K562 (cell line): ENCODE data around the gene KLHDC7B. TPM values are rescaled to one million over a fixed set of nuclear protein-coding genes. Genes with fewer than 3 reads are reported as not detected.
A peak's percentile ranks its signal among the peaks of the same experiment; 100 is the strongest.

ENCODE experiments used
- ATAC-seq: fragments of 200-7000 bp; cut with Tn5 transposase; 3 replicates; pipeline ENCODE4 v1.9.1; 2020; ENCODE audit warnings: moderate library complexity
- BruUV-seq: library from RNA; stranded (reverse); fragments of 400-500 nt; replicated peaks from 2 replicates; lab custom pipeline; 2021; lab: Mats Ljungman, UMichigan
- CTCF ChIA-PET: fragments of 300-600 bp; formaldehyde crosslinking; extraction: SDS; loops from one replicate; lab custom pipeline; 2021; ENCODE audit warnings: low intra/inter-chr PET ratio; lab: Yijun Ruan, JAX
- POLR2A ChIA-PET: fragments of 300-600, 350-650 bp; sonication (Branson Sonifier 250); formaldehyde crosslinking; extraction: SDS; loops from one replicate; lab custom pipeline; 2021; ENCODE audit warnings: antibody characterized with exemption, inconsistent platforms; lab: Yijun Ruan, JAX
- DNase-seq, 4 experiments: peaks; one replicate each; pipeline versions ENCODE4 v3.0.0 to v3.0.0-alpha.2; 2011 to 2018; ENCODE audit warnings: low spot score in 3 of 4, mixed read lengths in 3 of 4; ENCODE audit errors: extremely low read depth in 1 of 4
- FAIRE-seq: peaks from 2 replicates; lab custom pipeline; 2011; peaks lifted over from hg19 to GRCh38; lab: Jason Lieb, UNC
- H2AFZ ChIP-seq: 2 replicates; pipeline ENCODE4 v1.6.0; 2011; ENCODE audit warnings: low read depth, low read length, control low read depth, inconsistent platforms
- H3K27ac ChIP-seq: fragments of 200-600 bp; 3 replicates; pipeline ENCODE4 v1.8.0; 2011; ENCODE audit warnings: low read depth, mild to moderate bottlenecking, control low read depth, inconsistent platforms, low read length, moderate library complexity, mixed read lengths; ENCODE audit errors: extremely low read depth
- H3K27me3 ChIP-seq, 2 experiments: fragments of 300-600 bp in 1 of 2; 2 replicates in 1 of 2; 3 replicates in 1 of 2; pipeline versions ENCODE4 v1.6.0 to v1.8.0; 2011; ENCODE audit warnings: inconsistent platforms in 2 of 2, low read length in 2 of 2, mild to moderate bottlenecking in 1 of 2, mixed read lengths in 1 of 2, moderate library complexity in 1 of 2; ENCODE audit not compliant: control insufficient read depth in 2 of 2, insufficient read depth in 2 of 2
- H3K36me3 ChIP-seq: fragments of 300-600 bp; 3 replicates; pipeline ENCODE4 v1.8.0; 2011; ENCODE audit warnings: mild to moderate bottlenecking, low read length, inconsistent platforms; ENCODE audit not compliant: control insufficient read depth, insufficient read depth
- H3K4me1 ChIP-seq, 2 experiments: fragments of 200-600 bp in 1 of 2; replicated peaks in 1 of 2; 2 replicates in 1 of 2; 3 replicates in 1 of 2; pipeline versions ENCODE4 v1.5.1 to v1.8.0; 2011; ENCODE audit warnings: inconsistent platforms in 2 of 2, low read length in 2 of 2, mild to moderate bottlenecking in 1 of 2, mixed read lengths in 1 of 2, moderate library complexity in 1 of 2; ENCODE audit not compliant: control insufficient read depth in 2 of 2, insufficient read depth in 2 of 2
- H3K4me2 ChIP-seq: 2 replicates; pipeline ENCODE4 v1.6.1; 2011; ENCODE audit warnings: low read length, control low read depth, inconsistent platforms, mixed read lengths; ENCODE audit not compliant: insufficient read depth
- H3K4me3 ChIP-seq: fragments of 200-600 bp; sonication (generic), shearing (Covaris generic); 2 replicates; pipeline ENCODE4 v1.5.1; 2016; ENCODE audit warnings: control low read depth, inconsistent platforms
- H3K79me2 ChIP-seq: fragments of 200-600 bp; 3 replicates; pipeline ENCODE4 v1.8.0; 2011; ENCODE audit warnings: low read length, inconsistent platforms; ENCODE audit not compliant: control insufficient read depth, insufficient read depth
- H3K9ac ChIP-seq, 2 experiments: 2 replicates each; pipeline versions ENCODE4 v1.6.0 to v1.6.1; 2011; ENCODE audit warnings: low read depth in 2 of 2, low read length in 2 of 2, control low read depth in 1 of 2, inconsistent platforms in 1 of 2, mild to moderate bottlenecking in 1 of 2, mixed read lengths in 1 of 2; ENCODE audit not compliant: insufficient read depth in 1 of 2
- H3K9me1 ChIP-seq: one replicate; pipeline ENCODE4 v1.6.0; 2011; ENCODE audit warnings: inconsistent platforms, mild to moderate bottlenecking, low read length, moderate library complexity; ENCODE audit not compliant: control insufficient read depth, insufficient read depth
- H3K9me3 ChIP-seq: replicated peaks from 2 replicates; pipeline ENCODE4 v1.5.1; 2011; ENCODE audit warnings: low read depth, low read length, inconsistent platforms; ENCODE audit not compliant: control insufficient read depth, insufficient read depth
- H4K20me1 ChIP-seq: replicated peaks from 2 replicates; pipeline ENCODE4 v1.6.1; 2011; ENCODE audit warnings: low read length, inconsistent platforms, mixed read lengths; ENCODE audit not compliant: control insufficient read depth, insufficient read depth
- BHLHE40 ChIP-seq: IDR thresholded peaks from 2 replicates; pipeline ENCODE4 v1.6.1; 2011; ENCODE audit warnings: low read length, improper control_type of control experiment
- ILF3 ChIP-seq: fragments of 450-650 bp; IDR thresholded peaks from 2 replicates; pipeline ENCODE4 v1.6.1; 2018; ENCODE audit warnings: antibody characterized with exemption, mild to moderate bottlenecking, moderate library complexity, borderline replicate concordance
- MAFK ChIP-seq: IDR thresholded peaks from 2 replicates; pipeline ENCODE4 v1.6.1; 2011; ENCODE audit warnings: low read length, improper control_type of control experiment
- MXI1 ChIP-seq: IDR thresholded peaks from 2 replicates; pipeline ENCODE4 v1.6.1; 2011; ENCODE audit warnings: low read depth, mild to moderate bottlenecking, improper control_type of control experiment, low read length
- NFRKB ChIP-seq: fragments of 450-650 bp; IDR thresholded peaks from 2 replicates; pipeline ENCODE4 v1.6.1; 2016; ENCODE audit warnings: low read depth
- NFYB ChIP-seq: IDR thresholded peaks from 2 replicates; pipeline ENCODE4 v1.6.1; 2011; ENCODE audit warnings: mild to moderate bottlenecking, moderate library complexity; ENCODE audit not compliant: insufficient read length; ENCODE audit errors: extremely low read depth
- RBFOX2 ChIP-seq: fragments of 200-400 bp; formaldehyde crosslinking; IDR thresholded peaks from 2 replicates; pipeline ENCODE4 v1.6.1; 2017; ENCODE audit warnings: low read depth, mild to moderate bottlenecking, low read length, moderate library complexity
- RFX1 ChIP-seq: fragments of 450-650 bp; IDR thresholded peaks from 2 replicates; pipeline ENCODE4 v1.6.1; 2016; ENCODE audit warnings: mild to moderate bottlenecking, moderate library complexity
- RUNX1 ChIP-seq: sonication (generic); IDR thresholded peaks from 2 replicates; pipeline ENCODE4 v1.6.1; 2016; ENCODE audit warnings: antibody characterized with exemption, low read depth
- SRSF7 ChIP-seq: fragments of 200-400 bp; formaldehyde crosslinking; optimal IDR thresholded peaks from 2 replicates; pipeline ENCODE3; 2017; ENCODE audit warnings: mild to moderate bottlenecking, low read depth, low read length
- TAF7 ChIP-seq: fragments of 450-650 bp; IDR thresholded peaks from 2 replicates; pipeline ENCODE4 v1.6.1; 2016; ENCODE audit warnings: missing genetic modification characterization, missing compliant biosample characterization
- TEAD2 ChIP-seq: fragments of 450-650 bp; IDR thresholded peaks from 2 replicates; pipeline ENCODE4 v1.6.1; 2016; ENCODE audit warnings: missing genetic modification characterization, control low read depth, missing compliant biosample characterization
- ZNF143 ChIP-seq: sonication (generic); formaldehyde crosslinking; IDR thresholded peaks from 2 replicates; pipeline ENCODE4 v1.9.0; 2022; ENCODE audit warnings: mild to moderate bottlenecking, missing genetic modification reagents
- ZNF175 ChIP-seq: fragments of 200-800 bp; sonication (Bioruptor generic); IDR thresholded peaks from 2 replicates; pipeline ENCODE4 v1.6.1; 2016; ENCODE audit warnings: low read depth, mild to moderate bottlenecking, missing genetic modification characterization, missing compliant biosample characterization
- WGBS: fragments of 100-300 bp; shearing (Covaris generic); methylation state at CpG from one replicate; pipeline ENCODE4 v1.1.6; 2016; ENCODE audit warnings: low coverage, mixed read lengths; ENCODE audit not compliant: insufficient coverage; ENCODE audit errors: missing lambda C conversion rate; 5-methylcytosine and 5-hydroxymethylcytosine counted together
- in situ Hi-C: fragments of 300-500 bp; cut with MboI; formaldehyde crosslinking; loops from 4 replicates; pipeline ENCODE4 v1.15.0; 2018; ENCODE audit warnings: inconsistent platforms, mixed read lengths
- intact Hi-C: fragments of 100-400 bp; cut with micrococcal nuclease; formaldehyde crosslinking; loops from 2 replicates; pipeline ENCODE4 v1.14.2; 2022
- polyA plus RNA-seq, 8 experiments: library from polyadenylated mRNA; depleted of rRNA in 4 of 8; stranded (reverse) in 5 of 8; unstranded in 3 of 8; fragments of >200 nt; fragmentation: Nextera tagmentation in 2 of 8; fragmentation: Illumina TruSeq in 1 of 8; extraction: Ambion mirVana in 2 of 8; extraction: Trizol in 1 of 8; gene quantifications; 2 replicates each; pipeline versions ENCODE4 v1.2.1 to v1.2.3, GENCODE V29; 2011 to 2014; ENCODE audit warnings: inconsistent platforms in 1 of 8, missing spikeins in 1 of 8
- total RNA-seq, 7 experiments: library from RNA; depleted of rRNA in 6 of 7; stranded (reverse); fragments of >200 nt in 6 of 7; fragmentation: Illumina TruSeq in 2 of 7; extraction: Trizol in 2 of 7; gene quantifications; 2 replicates each; pipeline versions ENCODE4 v1.2.1 to v1.2.3, GENCODE V29; 2011 to 2021; ENCODE audit warnings: low replicate concordance in 1 of 7
- TF ChIP-seq, protein P1 (sequence below): fragments of 450-650 bp; IDR thresholded peaks from 2 replicates; pipeline ENCODE4 v1.6.1; 2014; ENCODE audit warnings: low read depth, mild to moderate bottlenecking, moderate library complexity, borderline replicate concordance

The KLHDC7B gene
- total and polyA plus RNA-seq, 9 of the 15 experiments (the other 6 are each of a cell fraction or from before 2014, with no cell fraction given): 0.04 to 0.22 (median 0.05) TPM; not detected in 4

- TF ChIP-seq, protein P1, sequence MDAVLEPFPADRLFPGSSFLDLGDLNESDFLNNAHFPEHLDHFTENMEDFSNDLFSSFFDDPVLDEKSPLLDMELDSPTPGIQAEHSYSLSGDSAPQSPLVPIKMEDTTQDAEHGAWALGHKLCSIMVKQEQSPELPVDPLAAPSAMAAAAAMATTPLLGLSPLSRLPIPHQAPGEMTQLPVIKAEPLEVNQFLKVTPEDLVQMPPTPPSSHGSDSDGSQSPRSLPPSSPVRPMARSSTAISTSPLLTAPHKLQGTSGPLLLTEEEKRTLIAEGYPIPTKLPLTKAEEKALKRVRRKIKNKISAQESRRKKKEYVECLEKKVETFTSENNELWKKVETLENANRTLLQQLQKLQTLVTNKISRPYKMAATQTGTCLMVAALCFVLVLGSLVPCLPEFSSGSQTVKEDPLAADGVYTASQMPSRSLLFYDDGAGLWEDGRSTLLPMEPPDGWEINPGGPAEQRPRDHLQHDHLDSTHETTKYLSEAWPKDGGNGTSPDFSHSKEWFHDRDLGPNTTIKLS: peak; percentile 45; the same call in 1 of the 2 replicates
- TF ChIP-seq RFX1: no peak
- TF ChIP-seq RBFOX2: peak; percentile 70
- 0 out of 2 replicates have a peak, but pooled peaks have one; percentile 65 for TF ChIP-seq ZNF175 (CRISPR knock-in tag)
- no peak for TF ChIP-seq NFYB
Observed at GRCh38 chr22:50545522-50546325, at the start of gene KLHDC7B (continued).

- intact Hi-C loops (loop anchor here (5.0 kb wide), 1 partner anchor 255 kb away; no protein-coding TSS in a partner anchor), in situ Hi-C loops (no loop called here)
- ATAC-seq (no peak), FAIRE-seq (no peak), DNase-seq (no peak)
- no peaks in the 10 kb centered on the region for H3K9me1 ChIP-seq
- TF ChIP-seq ZNF143 (CRISPR knock-in tag) (no peak), ILF3 (no peak), SRSF7 (no peak), MXI1 (no peak), TEAD2 (no peak), NFRKB (no peak), MAFK (no peak), BHLHE40 (no peak), TAF7 (tag) (no peak), RUNX1 (no peak)
- ChIA-PET CTCF (no interaction called here), POLR2A (interaction anchor here (0.6 to 1.3 kb wide), 6 partner anchors 9 to 532 kb away, joined by 3 to 5 read pairs (median 3); partner anchors contain the start of genes LMF2 and NCAPH2)
- no peaks in the 10 kb centered on the region for H4K20me1 ChIP-seq
- peaks cover 3 to 16% of the 10 kb centered on the region in 2 experiments; a peak in 2 of 5 replicates for H3K4me1 ChIP-seq
- 0 out of 2 replicates have a peak, but pooled peaks cover 1% of the 10 kb centered on the region for H3K9me3 ChIP-seq
- no peak overlapping the region for H3K27ac ChIP-seq
- no peak overlapping the region for H3K9ac ChIP-seq
- no peaks in the 10 kb centered on the region; the same call in 2 of the 3 replicates for H3K36me3 ChIP-seq
- no TSS peak for BruUV-seq
- WGBS: 72% methylated on average over 5 of the region's 6 CpGs
- H3K4me2 ChIP-seq: no peak overlapping the region
- no peak overlapping the region for H2AFZ ChIP-seq
- no peak overlapping the region for H3K4me3 ChIP-seq
- H3K79me2 ChIP-seq: no peaks in the 10 kb centered on the region
- H3K27me3 ChIP-seq: no peaks in the 10 kb centered on the region
Observed at GRCh38 chr22:50497093-50497492, 48.6 kb upstream of the KLHDC7B start.
